A549 (cell line): Measurements from ENCODE around the gene F11. TPM values are rescaled to one million over a fixed set of nuclear protein-coding genes. Genes with fewer than 3 reads are reported as not detected.

Source experiments
- ATAC-seq, 2 experiments: fragments of 200-7000 bp in 1 of 2; fragments of >200 bp in 1 of 2; cut with Nextera tagmentation in 1 of 2; cut with Tn5 transposase in 1 of 2; 3 replicates each; pipeline versions ENCODE4 v1.8.0 to v1.9.1; 2018 to 2020; ENCODE audit warnings: mild to moderate bottlenecking in 1 of 2, moderate library complexity in 1 of 2
- CTCF ChIA-PET: fragments of 300-600 bp; sonication (Branson Sonifier 250); formaldehyde crosslinking; extraction: SDS; loops from one replicate; lab custom pipeline; 2021; ENCODE audit warnings: antibody characterized with exemption, inconsistent platforms; lab: Yijun Ruan, JAX
- POLR2A ChIA-PET: fragments of 350-600 bp; formaldehyde crosslinking; extraction: SDS; loops from one replicate; lab custom pipeline; 2021; ENCODE audit warnings: antibody characterized with exemption, inconsistent platforms; lab: Yijun Ruan, JAX
- DNase-seq, 2 experiments: peaks; one replicate each; pipeline versions ENCODE4 v3.0.0 to v3.0.0-alpha.2; 2011 to 2016; ENCODE audit warnings: low read depth in 1 of 2, low spot score in 1 of 2
- FAIRE-seq: peaks from 2 replicates; lab custom pipeline; 2011; peaks lifted over from hg19 to GRCh38; lab: Jason Lieb, UNC
- H3K27ac ChIP-seq, 2 experiments: fragments of >200 bp; sonication (Bioruptor Twin); formaldehyde crosslinking; 3 replicates each; pipeline ENCODE4 v1.5.1; 2016 to 2017
- H3K4me1 ChIP-seq: fragments of >200 bp; sonication (Bioruptor Twin); formaldehyde crosslinking; 3 replicates; pipeline ENCODE4 v1.6.1; 2016
- H3K4me2 ChIP-seq: fragments of >200 bp; sonication (Bioruptor Twin); formaldehyde crosslinking; 3 replicates; pipeline ENCODE4 v1.6.1; 2016
- H3K4me3 ChIP-seq: fragments of >200 bp; sonication (Bioruptor Twin); formaldehyde crosslinking; 3 replicates; pipeline ENCODE4 v1.5.1; 2016
- H3K9me3 ChIP-seq: fragments of >200 bp; sonication (Bioruptor Twin); formaldehyde crosslinking; 3 replicates; pipeline ENCODE4 v1.6.1; 2016
- ATOH8 ChIP-seq: fragments of 250-450 bp; sonication (Bioruptor Pico); IDR thresholded peaks from 2 replicates; pipeline ENCODE4 v1.5.0; 2020; ENCODE audit warnings: low read depth, mild to moderate bottlenecking, moderate library complexity
- CBX2 ChIP-seq: fragments of 200-600 bp; sonication (generic); IDR thresholded peaks from 2 replicates; pipeline ENCODE4 v1.6.1; 2016; ENCODE audit warnings: low read depth, mild to moderate bottlenecking, borderline replicate concordance
- CHD4 ChIP-seq: fragments of 200-600 bp; sonication (generic); IDR thresholded peaks from 2 replicates; pipeline ENCODE4 v1.6.1; 2016; ENCODE audit warnings: antibody characterized with exemption, mild to moderate bottlenecking, borderline replicate concordance
- E2F6 ChIP-seq: IDR thresholded peaks from 2 replicates; pipeline ENCODE4 v1.6.1; 2012; ENCODE audit warnings: low read depth, borderline replicate concordance
- ESRRA ChIP-seq: fragments of 150-350 bp; IDR thresholded peaks from 2 replicates; pipeline ENCODE4 v1.6.1; 2014; ENCODE audit warnings: mild to moderate bottlenecking, low read length, borderline replicate concordance
- GATA3 ChIP-seq: IDR thresholded peaks from 2 replicates; pipeline ENCODE4 v1.6.1; 2012; ENCODE audit warnings: borderline replicate concordance
- HDAC2 ChIP-seq: fragments of 200-600 bp; sonication (generic); IDR thresholded peaks from 2 replicates; pipeline ENCODE4 v1.6.1; 2016
- HES2 ChIP-seq: fragments of >200 bp; sonication (Bioruptor Twin); formaldehyde crosslinking; IDR thresholded peaks from 2 replicates; pipeline ENCODE4 v1.6.1; 2016
- HMGXB4 ChIP-seq: fragments of 250-450 bp; sonication (Bioruptor Pico); IDR thresholded peaks from 2 replicates; pipeline ENCODE4 v1.5.0; 2021; ENCODE audit warnings: mild to moderate bottlenecking, moderate library complexity, borderline replicate concordance
- HOXA7 ChIP-seq: fragments of 250-450 bp; sonication (Bioruptor Pico); IDR thresholded peaks from 2 replicates; pipeline ENCODE4 v1.5.0; 2020; ENCODE audit warnings: mild to moderate bottlenecking, moderate library complexity
- HOXB13 ChIP-seq: fragments of 250-450 bp; sonication (Bioruptor Pico); IDR thresholded peaks from 2 replicates; pipeline ENCODE4 v1.5.0; 2020; ENCODE audit warnings: low read depth, mild to moderate bottlenecking, moderate library complexity
- JUN ChIP-seq, 2 experiments: fragments of >200 bp; sonication (Bioruptor Twin); formaldehyde crosslinking; IDR thresholded peaks; 2 replicates in 1 of 2; 3 replicates in 1 of 2; pipeline ENCODE4 v1.6.1; 2016 to 2017
- KDM1A ChIP-seq: fragments of 200-600 bp; sonication (generic); IDR thresholded peaks from 2 replicates; pipeline ENCODE4 v1.6.1; 2016; ENCODE audit warnings: low read depth, mild to moderate bottlenecking
- MAFK ChIP-seq: fragments of 450-650 bp; IDR thresholded peaks from 2 replicates; pipeline ENCODE4 v1.6.1; 2014; ENCODE audit not compliant: partially characterized antibody
- MAX ChIP-seq: IDR thresholded peaks from 2 replicates; pipeline ENCODE4 v1.6.1; 2012
- MAZ ChIP-seq: fragments of 150-350 bp; IDR thresholded peaks from 2 replicates; pipeline ENCODE4 v1.6.1; 2014; ENCODE audit warnings: antibody characterized with exemption, low read depth, low read length, borderline replicate concordance
- MYC ChIP-seq: IDR thresholded peaks from 2 replicates; pipeline ENCODE4 v1.6.1; 2012; ENCODE audit warnings: mild to moderate bottlenecking, inconsistent platforms, low read length, improper control_type of control experiment, borderline replicate concordance
- NFE2L2 ChIP-seq: fragments of 150-350 bp; conservative IDR thresholded peaks from 2 replicates; pipeline ENCODE4 v1.6.1; 2014; ENCODE audit warnings: low read length
- NPAS2 ChIP-seq: fragments of 250-450 bp; sonication (Bioruptor Pico); IDR thresholded peaks from 2 replicates; pipeline ENCODE4 v1.8.0; 2022; ENCODE audit warnings: mild to moderate bottlenecking, moderate library complexity, borderline replicate concordance
- PBX3 ChIP-seq: IDR thresholded peaks from 2 replicates; pipeline ENCODE4 v1.6.1; 2012
- POLR2A ChIP-seq: IDR thresholded peaks from 2 replicates; pipeline ENCODE4 v1.6.1; 2012; ENCODE audit warnings: mild to moderate bottlenecking, low read length
- POLR2AphosphoS2 ChIP-seq: conservative IDR thresholded peaks from 2 replicates; pipeline ENCODE4 v1.6.1; 2012; ENCODE audit warnings: low read length, improper control_type of control experiment, inconsistent platforms
- RAD21 ChIP-seq, 2 experiments: fragments of >200 bp in 1 of 2; sonication (Bioruptor Twin) in 1 of 2; formaldehyde crosslinking in 1 of 2; IDR thresholded peaks in 1 of 2; conservative IDR thresholded peaks in 1 of 2; 2 replicates in 1 of 2; 3 replicates in 1 of 2; pipeline ENCODE4 v1.6.1; 2012 to 2018; ENCODE audit warnings: inconsistent platforms in 1 of 2
- RARB ChIP-seq: fragments of 250-450 bp; sonication (Bioruptor Pico); IDR thresholded peaks from 2 replicates; pipeline ENCODE4 v1.8.0; 2021; ENCODE audit warnings: mild to moderate bottlenecking, moderate library complexity
- RCOR1 ChIP-seq: fragments of 150-350 bp; IDR thresholded peaks from 2 replicates; pipeline ENCODE4 v1.6.1; 2014; ENCODE audit warnings: antibody characterized with exemption, low read length, low read depth
- REST ChIP-seq: fragments of 200-600 bp; sonication (generic); IDR thresholded peaks from 2 replicates; pipeline ENCODE4 v1.6.1; 2016; ENCODE audit warnings: antibody characterized with exemption, mild to moderate bottlenecking, moderate library complexity
- TP53 ChIP-seq: fragments of 250-450 bp; sonication (Bioruptor Pico); IDR thresholded peaks from 2 replicates; pipeline ENCODE4 v1.5.0; 2021; ENCODE audit warnings: mild to moderate bottlenecking, moderate library complexity
- WGBS: methylation state at CpG from one replicate; pipeline ENCODE4 v1.1.6; 2017; ENCODE audit errors: missing lambda C conversion rate; 5-methylcytosine and 5-hydroxymethylcytosine counted together
- polyA plus RNA-seq, 4 experiments: library from polyadenylated mRNA; depleted of rRNA in 3 of 4; stranded (reverse); fragments of >200 nt; fragmentation: RNase III in 1 of 4; extraction: RNeasy Plus Mini Kit Qiagen cat#74134 plus additional on column Dnase treatment in 1 of 4; gene quantifications; 2 replicates in 3 of 4; 3 replicates in 1 of 4; pipeline ENCODE4 v1.2.3, GENCODE V29; 2011 to 2017

Gene F11
- polyA plus RNA-seq, 2 of the 4 experiments (the other 2 are of a cell fraction) = not detected

GRCh38 chr4:186228514-186228894, 37.5 kb upstream of the F11 start:
- Histone ChIP-seq H3K4me2 (no peak overlapping the region), H3K27ac (no peak overlapping the region), H3K9me3 (no peaks in the 10 kb centered on the region; the same call in 2 of the 3 replicates), H3K4me3 (no peak overlapping the region), H3K4me1 (no peaks in the 10 kb centered on the region)
- CTCF ChIA-PET = no interaction called here
- no peak for TF ChIP-seq RAD21 (conservative IDR thresholded peaks at IDR 0.05 in 1 of 2, IDR thresholded peaks at IDR 0.05 in 1 of 2)
- no peak for TF ChIP-seq MAZ
- no peak for TF ChIP-seq NFE2L2
- no peak for TF ChIP-seq CBX2
- TF ChIP-seq HMGXB4 = no peak
- no peak for DNase-seq
- POLR2A ChIA-PET = no interaction called here
- no peak for ATAC-seq
- no peak for FAIRE-seq
- 85% methylated on average over 2 of the region's 2 CpGs for WGBS

GRCh38 chr4:186234367-186234766, 31.6 kb upstream of the F11 start:
- no peak overlapping the region for H3K27ac ChIP-seq
- H3K4me2 ChIP-seq = no peak overlapping the region
- FAIRE-seq = no peak
- no peak overlapping the region for H3K4me3 ChIP-seq
- no peak for TF ChIP-seq E2F6
- TF ChIP-seq PBX3 = no peak
- no peak for TF ChIP-seq MYC
- TF ChIP-seq HDAC2 = no peak
- no peak for TF ChIP-seq ESRRA
- TF ChIP-seq JUN (IDR thresholded peaks at IDR 0.05) = no peak
- no peak for TF ChIP-seq MAX
- no peak for TF ChIP-seq POLR2AphosphoS2
- TF ChIP-seq MAFK = no peak
- no peak for TF ChIP-seq CBX2
- TF ChIP-seq HOXA7 (CRISPR knock-in tag) = no peak
- TF ChIP-seq NPAS2 (CRISPR knock-in tag) = no peak
- no peak for ATAC-seq
- ChIA-PET CTCF (no interaction called here), POLR2A (no interaction called here)
- H3K9me3 ChIP-seq = no peaks in the 10 kb centered on the region
- WGBS = 12% methylated on average over 2 of the region's 2 CpGs
- no peak for DNase-seq
- no peaks in the 10 kb centered on the region for H3K4me1 ChIP-seq

GRCh38 chr4:186236126-186236525, 29.9 kb upstream of the F11 start:
- FAIRE-seq = no peak
- no peak for TF ChIP-seq KDM1A
- no peak for TF ChIP-seq CHD4
- TF ChIP-seq ATOH8 = no peak
- TF ChIP-seq RARB (CRISPR knock-in tag) = no peak
- no peak for TF ChIP-seq GATA3
- no peak for TF ChIP-seq POLR2A
- TF ChIP-seq RCOR1 = no peak
- no peak for TF ChIP-seq REST
- TF ChIP-seq TP53 (CRISPR knock-in tag) = no peak
- TF ChIP-seq HES2 = no peak
- no peak for TF ChIP-seq HOXB13 (CRISPR knock-in tag)

More at GRCh38 chr4:186236126-186236525, 29.9 kb upstream of the F11 start:
- CTCF ChIA-PET = no interaction called here
- DNase-seq (no peak), ATAC-seq (no peak)
- H3K4me1 ChIP-seq = no peaks in the 10 kb centered on the region
- POLR2A ChIA-PET = no interaction called here
- WGBS = 64% methylated on average over 4 of the region's 4 CpGs
- no peak overlapping the region for H3K4me3 ChIP-seq
- H3K27ac ChIP-seq = no peak overlapping the region
- H3K9me3 ChIP-seq = no peaks in the 10 kb centered on the region
- no peak overlapping the region for H3K4me2 ChIP-seq
